Stimulated activated CD8-positive, alpha-beta memory T cell treated with anti-CD3 and anti-CD28 coated beads, Interleukin-4, amount 100 ng/mL, for 1 hour (primary cell): ENCODE measurements around the gene NUDT3.
"Not testable (repeated sequence)": the region's sequence is repeated elsewhere in the genome, so short reads cannot be mapped to it uniquely, and the experiment has no call there.

ENCODE experiments used
- DNase-seq, 2 donors: peaks; one replicate each; pipeline ENCODE4 v3.0.0-alpha.2; 2020; ENCODE audit warnings: low read depth in 2 of 2, low spot score in 1 of 2

The NUDT3 gene

GRCh38 chr6:34260576-34261267 is 131.7 kb downstream of the NUDT3 start:
- DNase-seq, result no peak

GRCh38 chr6:34259529-34260069 is 132.9 kb downstream of the NUDT3 start:
- DNase-seq, result no peak

GRCh38 chr6:34252395-34252794 is 140.1 kb downstream of the NUDT3 start:
- not testable (repeated sequence) for DNase-seq

- no peak for DNase-seq
Measured at GRCh38 chr6:34249469-34250261, 142.8 kb downstream of the NUDT3 start.

- DNase-seq, result peak; percentile 96
Measured at GRCh38 chr6:34248727-34249468, 143.6 kb downstream of the NUDT3 start, which contains the start of gene SMIM29. Gene SMIM29, minus strand, starts transcription at chr6:34249006. Its CDS starts 1,215 bp downstream, at chr6:34247791.

GRCh38 chr6:34248198-34248726 is 144.2 kb downstream of the NUDT3 start:
- no peak for DNase-seq

GRCh38 chr6:34247481-34248197 is 144.8 kb downstream of the NUDT3 start:
- DNase-seq, result no peak

- DNase-seq, result no peak
Measured at GRCh38 chr6:34246563-34247391, 145.7 kb downstream of the NUDT3 start.

- DNase-seq, result no peak
Measured at GRCh38 chr6:34246249-34246562, 146.3 kb downstream of the NUDT3 start.

GRCh38 chr6:34245761-34246140 is 146.7 kb downstream of the NUDT3 start:
- DNase-seq, result not testable (repeated sequence)

- not testable (repeated sequence) for DNase-seq
Measured at GRCh38 chr6:34245032-34245760, 147.3 kb downstream of the NUDT3 start.

GRCh38 chr6:34243901-34244884 is 148.3 kb downstream of the NUDT3 start:
- DNase-seq, result no peak

- no peak for DNase-seq
Measured at GRCh38 chr6:34243131-34243771, 149.2 kb downstream of the NUDT3 start.

GRCh38 chr6:34242252-34243130 is 150.0 kb downstream of the NUDT3 start:
- DNase-seq, result no peak

- no peak for DNase-seq
Measured at GRCh38 chr6:34241351-34242215, 150.9 kb downstream of the NUDT3 start.
